ENCODE measurements around the gene ZNF619.

ZNF619 gene

DNA sequence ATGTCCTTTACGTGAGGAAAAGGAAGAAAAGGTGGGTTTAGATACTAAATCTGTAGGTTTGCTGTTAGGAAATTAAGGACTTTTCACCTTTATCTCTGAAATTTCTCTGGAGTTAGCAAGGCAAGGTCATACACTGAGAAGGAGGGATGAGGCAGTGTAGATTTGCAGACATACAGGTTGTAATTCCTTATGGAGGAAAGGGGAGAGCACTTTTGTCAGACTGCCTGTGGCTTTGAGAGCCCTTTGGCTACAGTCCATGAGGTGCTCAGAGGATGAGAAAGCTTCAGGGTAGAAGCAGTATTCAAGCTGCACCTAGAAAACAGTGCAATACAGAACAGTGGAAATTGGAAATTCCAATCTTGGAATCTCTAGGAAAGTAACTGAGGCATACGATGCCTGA is 11.5 kb upstream of the ZNF619 start:
- no peak for DNase-seq (ENCODE audit: low spot score)

DNA sequence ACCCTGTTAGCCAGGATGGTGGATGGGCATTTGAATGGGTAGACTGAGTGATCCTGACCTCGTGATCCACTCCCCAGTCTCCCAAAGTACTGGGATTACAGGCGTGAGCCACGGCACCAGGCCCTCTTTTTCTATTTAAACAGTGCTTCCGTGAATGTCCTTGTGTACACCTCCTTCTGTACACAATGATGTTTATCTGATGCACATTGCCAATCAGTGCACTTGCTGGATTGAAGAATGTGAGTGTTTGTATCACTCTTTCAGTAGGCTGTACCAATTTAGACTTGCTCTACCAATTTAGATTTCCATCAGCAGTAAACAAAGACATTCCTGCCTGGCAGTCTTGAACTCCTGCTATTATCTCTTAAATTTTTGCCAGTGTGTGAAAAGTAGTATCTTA is 8.9 kb upstream of the ZNF619 start:
- DNase-seq (ENCODE audit: low spot score), result no peak

DNA sequence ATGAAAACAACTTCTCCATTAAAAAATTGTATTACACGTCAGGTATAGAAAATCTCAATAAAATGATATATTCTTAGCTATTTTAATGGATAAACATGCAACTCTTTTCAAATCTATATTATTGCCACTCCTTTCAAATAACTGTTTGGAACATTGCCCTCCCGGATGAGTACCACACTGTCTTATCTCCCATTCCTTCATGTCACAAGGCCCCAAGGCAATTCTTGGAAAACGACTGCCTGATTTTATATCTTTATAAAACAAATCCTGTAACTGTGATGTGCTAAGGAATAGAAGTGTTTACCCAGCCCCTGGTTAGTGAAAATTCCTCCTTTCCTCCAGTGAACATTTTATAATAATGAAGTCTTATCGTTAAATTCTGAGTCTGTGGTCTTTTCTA is 6.2 kb upstream of the ZNF619 start:
- no peak for DNase-seq (ENCODE audit: low spot score)

DNA sequence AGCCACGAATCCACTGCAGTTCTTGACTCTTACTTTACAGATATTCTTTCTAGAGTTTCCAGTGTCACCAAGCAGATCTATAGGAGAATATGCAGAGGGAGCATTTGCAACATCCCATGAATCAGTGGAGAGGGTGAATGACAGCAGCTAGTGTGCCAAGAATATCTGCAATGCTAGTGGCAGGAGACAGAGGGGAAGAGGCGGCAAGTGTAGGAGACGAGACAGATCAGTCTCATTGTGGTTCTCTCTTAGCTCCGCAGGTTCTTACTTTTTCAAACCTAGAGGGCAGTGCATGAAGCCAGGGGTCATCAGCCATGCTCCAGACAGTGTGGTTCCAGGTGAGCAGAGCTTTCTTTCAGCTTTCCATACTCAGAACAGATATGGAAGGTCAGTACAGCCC is 744 bp downstream of the ZNF619 start:
- peak; percentile 24 for DNase-seq (ENCODE audit: low spot score)

DNA sequence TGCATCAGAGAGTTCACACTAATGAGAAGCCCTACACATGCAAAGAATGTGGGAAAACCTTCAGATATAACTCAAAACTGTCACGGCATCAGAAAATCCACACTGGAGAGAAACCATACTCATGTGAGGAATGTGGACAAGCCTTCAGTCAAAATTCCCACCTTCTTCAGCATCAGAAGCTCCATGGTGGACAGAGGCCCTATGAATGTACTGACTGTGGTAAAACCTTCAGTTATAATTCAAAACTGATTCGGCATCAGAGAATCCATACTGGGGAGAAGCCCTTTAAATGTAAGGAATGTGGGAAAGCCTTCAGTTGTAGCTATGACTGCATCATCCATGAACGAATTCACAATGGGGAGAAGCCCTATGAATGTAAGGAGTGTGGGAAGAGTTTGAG is 10.2 kb downstream of the ZNF619 start:
- DNase-seq (ENCODE audit: low spot score), result no peak

DNA sequence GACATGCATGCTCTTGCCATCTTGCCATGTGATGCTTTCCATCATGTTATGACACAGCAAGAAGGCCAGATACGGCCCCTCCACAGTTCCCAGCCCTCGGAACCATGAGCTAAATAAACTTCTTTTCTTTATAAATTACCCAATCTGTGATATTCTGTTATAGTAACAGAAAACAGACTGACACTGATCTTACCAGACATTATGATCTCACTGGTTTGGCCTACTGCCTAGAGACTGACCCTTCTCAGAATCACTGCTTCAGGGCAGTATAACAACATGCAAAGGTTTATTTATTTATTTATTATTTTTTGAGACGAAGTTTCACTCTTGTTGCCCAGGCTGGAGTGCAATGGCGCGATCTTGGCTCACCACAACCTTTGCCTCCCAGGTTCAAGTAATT is 14.0 kb downstream of the ZNF619 start:
- no peak for DNase-seq (ENCODE audit: low spot score)

DNA sequence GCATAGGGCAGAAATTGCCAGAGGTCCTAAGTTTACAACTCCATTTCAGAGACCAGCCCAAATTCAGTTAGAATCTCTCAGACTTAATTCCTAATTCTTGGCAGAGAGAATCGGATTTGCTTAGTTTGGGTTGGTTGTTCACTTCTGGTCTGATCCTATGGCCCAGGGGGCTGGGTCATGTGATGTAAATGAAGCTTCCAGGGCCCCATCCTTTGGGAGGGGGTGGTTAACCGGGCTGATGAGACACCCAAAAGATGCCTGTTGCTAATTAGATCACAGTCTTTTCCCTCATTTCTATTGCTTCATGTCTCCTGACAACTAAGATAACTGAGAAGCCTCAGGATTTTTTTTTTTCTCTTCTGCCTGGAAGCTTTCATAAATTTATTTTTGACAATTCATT is 17.8 kb downstream of the ZNF619 start:
- DNase-seq (ENCODE audit: low spot score), result no peak

DNA sequence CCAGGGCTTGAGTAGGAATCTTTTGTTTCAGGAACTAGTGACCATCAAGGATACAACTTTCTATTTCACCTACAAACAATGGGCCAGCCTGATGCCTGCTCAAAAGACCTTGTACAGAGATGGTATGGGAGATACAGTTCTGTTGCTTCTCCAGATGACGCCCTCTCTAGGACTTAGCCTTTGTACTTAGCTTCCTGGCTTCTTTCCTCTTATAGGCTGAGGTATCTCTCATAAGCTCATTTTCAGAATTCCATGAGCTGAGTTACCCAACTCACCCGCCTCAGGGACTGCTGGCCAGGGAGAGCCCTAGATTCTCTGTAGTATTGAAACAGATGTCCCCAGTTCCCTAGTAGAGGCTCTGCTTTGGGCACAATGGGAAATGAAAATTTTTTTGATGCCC is 20.4 kb downstream of the ZNF619 start:
- no peak for DNase-seq (ENCODE audit: low spot score)

DNA sequence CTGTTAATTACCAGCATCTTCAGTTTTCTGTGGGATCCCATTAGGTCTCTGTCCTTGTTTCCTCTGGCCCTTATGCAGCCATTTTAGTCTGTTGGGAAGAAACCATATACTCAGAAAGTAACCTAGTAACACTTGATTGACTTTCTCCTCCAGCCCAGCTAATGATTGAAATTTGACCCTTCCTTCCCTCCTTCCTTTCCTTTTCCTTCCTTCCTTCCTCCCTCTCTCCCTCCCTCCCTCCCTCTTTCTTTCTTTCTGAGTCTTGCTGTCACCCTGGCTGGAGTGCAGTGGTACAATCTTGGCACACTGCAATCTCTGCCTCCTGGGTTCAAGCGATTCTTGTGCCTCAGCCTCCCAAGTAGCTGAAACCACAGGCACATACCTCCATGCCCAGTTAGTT is 23.0 kb downstream of the ZNF619 start:
- DNase-seq (ENCODE audit: low spot score), result no peak

DNA sequence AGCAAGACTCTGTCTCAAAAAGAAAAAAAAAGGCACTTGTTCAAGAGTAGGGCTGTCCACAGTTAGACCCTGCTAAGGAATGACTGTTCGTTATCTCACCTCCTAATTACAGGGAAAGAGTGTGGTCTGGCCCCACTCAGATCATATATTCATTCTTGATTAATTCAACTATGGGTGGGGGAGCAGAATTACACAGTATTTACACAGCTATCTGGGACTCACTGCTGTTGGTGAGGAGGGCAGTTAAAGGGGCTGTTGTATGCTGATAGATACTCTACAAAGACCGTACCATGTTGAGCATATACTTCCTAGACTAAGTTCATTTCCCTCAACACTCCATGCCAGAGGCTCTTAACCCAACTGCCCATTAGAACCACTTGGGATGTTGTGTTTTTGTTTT is 25.1 kb downstream of the ZNF619 start:
- DNase-seq (ENCODE audit: low spot score), result no peak

DNA sequence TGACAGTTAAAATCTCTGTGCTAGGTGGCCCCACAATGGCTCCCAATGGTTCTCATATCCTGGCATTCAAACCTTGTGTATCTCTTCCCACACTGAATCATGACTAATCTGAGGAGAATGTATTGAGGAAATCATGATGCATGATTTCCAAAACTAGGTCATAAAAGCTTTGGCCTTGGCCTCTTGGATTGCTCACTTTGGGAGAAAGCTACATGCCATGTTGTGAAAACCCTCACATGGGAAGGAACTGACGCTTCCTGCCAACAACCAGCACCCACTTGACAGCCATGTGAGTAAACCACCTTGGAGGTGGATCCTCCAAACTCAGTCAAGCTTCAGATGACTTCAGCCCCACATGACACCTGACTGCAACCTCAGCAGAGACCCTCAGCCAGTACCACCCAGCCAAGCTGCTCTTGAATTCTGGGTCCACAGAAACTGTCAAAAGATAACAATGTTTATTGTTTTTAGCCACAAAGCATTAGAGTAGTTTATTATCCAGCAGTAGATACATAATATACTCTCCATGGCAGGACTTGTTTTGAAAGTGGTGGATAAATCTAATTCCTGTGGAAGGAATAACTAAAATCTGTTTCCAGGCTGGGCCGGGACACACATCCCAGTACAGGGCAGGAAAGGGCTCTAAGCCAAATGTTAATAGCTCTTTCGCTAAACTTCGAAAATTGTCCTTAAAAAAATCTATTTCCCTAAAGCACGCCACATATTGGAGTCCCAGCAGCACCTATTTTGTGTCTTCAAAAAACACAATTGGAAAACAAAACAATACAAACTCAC is 27.9 kb downstream of the ZNF619 start:
- peak; percentile 66 for DNase-seq (ENCODE audit: low spot score)

DNA sequence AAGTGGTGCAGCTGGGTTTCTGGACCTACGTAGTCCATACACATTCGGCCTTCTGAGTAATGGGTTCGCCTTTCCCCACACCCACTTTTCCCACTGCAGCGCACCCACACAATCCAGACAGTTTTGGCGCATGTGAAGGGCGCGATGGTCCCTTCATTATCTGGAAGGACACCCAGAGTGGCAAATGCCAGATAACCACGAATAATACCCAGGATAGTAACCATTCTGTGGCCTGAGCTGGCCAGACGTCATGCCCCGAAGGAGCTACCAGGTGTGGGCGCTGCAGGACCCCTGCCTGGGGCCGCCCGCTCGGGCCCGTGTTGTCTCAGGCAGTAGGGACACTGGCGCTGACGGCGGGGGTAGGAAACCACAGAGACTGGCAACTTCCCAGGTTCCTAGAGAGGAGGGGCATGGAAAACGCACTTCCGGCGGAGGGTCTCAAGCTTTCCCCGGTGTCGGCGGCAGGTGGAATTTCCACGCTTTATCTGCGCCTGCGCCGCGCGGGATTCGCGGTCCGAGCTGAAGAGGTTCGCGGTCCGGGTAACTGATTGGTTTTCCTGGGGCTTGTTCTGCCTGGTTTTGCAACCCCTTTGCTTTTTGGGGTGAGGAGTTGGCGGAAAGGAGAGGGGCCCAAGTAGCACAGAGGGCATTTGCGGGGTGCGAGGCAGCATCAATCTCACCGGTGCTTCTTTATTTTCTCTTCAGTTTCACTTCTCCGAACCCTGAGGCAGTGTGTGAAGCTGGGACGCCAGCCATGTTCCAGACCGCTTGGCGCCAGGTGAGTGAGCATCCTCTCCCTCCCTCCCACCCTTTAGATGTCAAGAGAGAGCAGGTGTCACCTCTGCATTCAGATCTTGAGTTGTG is 28.9 kb downstream of the ZNF619 start, which contains the start of gene ZNF620:
ZNF620 (plus strand) TSS at position 441 of the 864 bp plus-strand sequence; CDS start at position 755, 314 bp downstream.
- DNase-seq (ENCODE audit: low spot score), result no peak

DNA sequence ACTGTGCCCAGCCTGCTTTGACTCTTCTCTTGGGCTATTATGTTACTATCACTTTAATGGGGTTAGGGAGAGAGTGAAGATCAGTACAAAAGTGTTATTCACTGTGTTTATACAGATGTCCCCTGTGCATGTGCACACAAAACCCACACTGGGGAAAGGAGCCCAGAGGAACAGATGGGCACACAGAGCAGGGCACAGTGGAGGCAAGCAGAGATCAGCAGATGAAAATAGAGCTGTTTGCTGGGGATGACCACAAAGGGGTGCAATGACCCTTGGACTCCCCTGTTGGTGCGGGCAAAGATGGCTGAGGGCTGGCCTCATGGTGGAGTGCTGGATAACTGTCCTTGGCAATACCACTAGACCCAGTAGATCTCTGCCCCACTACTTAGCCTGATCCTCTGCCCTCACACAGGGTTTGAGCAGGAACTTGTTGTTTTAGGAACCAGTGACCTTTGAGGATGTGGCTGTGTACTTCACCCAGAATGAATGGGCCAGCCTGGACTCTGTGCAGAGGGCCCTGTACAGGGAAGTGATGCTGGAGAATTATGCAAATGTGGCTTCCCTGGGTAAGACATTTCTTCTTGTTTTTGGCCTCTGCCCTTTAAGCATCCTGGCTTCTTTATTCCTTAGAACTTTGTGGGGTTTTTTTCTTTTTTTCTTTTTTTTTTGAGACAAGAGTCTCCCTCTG is 34.3 kb downstream of the ZNF619 start:
- no peak for DNase-seq (ENCODE audit: low spot score)

DNA sequence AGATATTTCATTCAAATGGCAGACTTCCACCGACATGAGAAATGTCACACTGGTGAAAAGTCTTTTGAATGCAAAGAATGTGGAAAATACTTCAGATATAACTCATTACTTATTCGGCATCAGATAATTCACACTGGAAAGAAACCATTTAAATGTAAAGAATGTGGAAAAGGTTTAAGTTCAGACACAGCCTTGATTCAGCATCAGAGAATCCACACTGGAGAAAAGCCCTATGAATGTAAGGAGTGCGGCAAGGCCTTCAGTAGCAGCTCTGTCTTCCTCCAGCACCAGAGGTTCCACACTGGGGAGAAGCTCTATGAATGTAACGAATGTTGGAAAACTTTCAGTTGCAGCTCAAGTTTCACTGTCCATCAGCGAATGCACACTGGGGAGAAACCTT is 39.3 kb downstream of the ZNF619 start:
- DNase-seq (ENCODE audit: low spot score), result no peak

DNA sequence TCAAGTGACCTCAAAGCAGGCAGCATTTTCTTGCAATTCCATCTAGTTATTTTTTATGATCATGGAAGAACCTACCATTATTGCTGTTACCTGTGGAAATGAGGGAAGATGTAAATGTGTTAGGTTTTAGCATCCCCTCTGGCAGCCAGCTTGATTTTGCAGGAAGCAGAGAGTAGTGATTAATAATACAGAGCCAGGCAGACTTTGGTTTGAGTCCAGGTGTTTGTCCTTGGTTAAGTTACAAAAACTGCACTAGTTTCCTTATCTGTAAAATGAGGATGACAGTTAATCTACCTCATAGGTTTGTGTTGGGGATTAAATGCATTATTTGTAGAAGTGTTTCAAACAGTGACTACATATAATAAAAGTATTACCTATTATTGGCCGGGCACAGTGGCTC is 41.1 kb downstream of the ZNF619 start:
- DNase-seq (ENCODE audit: low spot score), result no peak

DNA sequence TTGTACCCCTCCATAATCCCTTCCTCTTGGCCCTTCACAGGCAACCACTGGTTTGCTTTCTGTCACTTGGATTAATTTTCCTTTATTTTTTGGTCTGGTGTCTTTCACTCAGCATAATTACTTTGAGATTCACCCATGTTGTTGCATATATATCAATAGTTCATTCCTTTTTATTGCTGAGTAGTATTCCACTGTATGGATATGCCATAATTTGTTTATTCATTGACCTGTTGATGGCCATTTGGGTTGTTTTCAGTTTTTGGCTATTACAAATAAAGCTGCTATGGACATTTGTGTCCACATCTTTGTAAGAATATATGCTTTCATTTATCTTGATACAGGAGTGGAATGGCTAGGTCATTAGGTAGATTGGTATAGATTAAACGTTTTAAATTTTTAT is 41.9 kb downstream of the ZNF619 start:
- DNase-seq (ENCODE audit: low spot score), result no peak

DNA sequence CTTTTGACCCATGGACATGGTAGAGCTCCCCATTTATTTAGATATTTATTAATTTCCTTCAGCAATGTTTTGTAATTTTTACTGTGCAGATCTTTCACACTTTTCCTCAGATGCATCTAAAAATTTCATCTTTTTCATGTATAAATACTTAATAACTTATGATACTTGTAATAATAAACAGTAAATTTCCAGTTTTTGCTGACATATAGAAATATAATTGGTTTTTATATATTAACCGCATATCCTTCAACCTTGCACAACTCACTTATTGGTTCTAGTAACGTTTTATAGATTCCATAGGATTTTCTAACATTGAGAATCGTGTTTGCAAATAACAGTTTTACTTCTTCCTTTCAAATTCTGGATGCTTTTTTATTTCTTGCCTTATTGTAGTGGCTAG is 44.3 kb downstream of the ZNF619 start:
- no peak for DNase-seq (ENCODE audit: low spot score)

DNA sequence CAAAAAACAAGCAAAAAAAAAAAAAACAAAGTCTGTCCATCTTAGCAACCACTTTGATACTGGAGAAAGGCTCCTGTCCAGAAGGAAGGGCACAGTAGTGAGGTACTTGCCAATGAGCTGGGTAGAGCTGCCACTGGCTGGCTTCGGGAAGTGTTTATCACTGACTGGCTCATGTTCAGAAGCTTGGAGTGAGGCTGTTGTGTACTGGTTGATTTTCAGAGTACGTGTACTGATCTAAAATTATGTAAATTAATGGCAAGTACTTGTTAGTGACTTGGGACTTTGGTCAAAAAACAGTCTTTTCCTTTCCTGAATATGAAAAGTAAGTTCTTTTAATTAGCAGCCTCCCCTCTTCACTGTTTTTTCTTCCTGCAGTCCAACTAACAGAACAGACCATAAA is 46.9 kb downstream of the ZNF619 start:
- DNase-seq (ENCODE audit: low spot score), result no peak

DNA sequence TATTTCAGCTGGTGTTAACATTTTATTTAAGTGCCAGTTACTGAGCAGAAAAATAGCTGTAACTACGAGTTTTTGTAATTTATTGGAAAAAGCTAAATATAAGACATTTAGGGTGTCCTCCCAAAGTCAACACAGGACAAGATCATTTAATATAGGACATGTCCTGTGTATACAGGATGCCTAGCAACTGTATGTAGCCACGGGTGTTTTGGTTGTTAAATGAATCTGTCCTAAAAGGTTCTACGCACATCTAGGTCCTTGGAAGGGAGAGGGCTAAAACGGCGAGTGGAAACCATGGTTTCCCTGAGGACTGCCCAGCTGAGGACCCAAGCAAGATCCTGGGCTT is 47.3 kb downstream of the ZNF619 start:
- DNase-seq (ENCODE audit: low spot score), result no peak

DNA sequence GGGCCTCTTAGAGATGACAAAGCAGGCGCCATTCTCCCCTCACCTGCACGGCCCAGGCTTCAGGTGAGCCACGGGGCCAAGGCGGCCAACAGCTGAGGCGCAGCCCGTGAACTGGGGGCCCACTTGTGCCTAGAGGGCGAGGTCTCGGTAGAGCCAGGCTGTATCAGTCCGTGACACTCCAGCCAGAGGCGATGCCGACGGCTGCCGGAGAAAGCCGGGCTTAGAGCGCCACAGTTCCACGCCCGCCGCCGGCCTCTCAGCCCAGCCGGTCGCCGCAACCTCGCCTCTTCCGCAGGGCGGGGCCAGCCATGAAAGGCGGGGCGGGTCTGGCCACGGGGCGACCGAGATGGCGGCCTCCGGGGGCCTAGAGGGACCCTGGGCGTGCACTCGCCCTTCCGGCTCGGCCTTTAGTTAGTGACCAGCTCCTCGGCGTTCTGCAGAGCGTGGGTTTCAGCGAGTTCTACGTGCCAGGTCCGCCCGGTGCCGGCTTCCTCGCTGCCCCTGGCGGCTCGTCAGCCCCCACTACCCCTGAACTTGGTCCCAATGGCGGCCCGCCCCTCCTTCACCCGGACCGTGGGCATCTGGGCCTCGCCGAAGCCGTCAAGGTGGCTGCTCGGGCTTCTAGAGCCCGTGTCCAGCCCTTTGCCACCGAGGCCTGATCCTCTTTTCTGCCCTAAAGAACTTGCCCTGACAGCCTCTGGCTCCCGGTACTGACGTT is 47.8 kb downstream of the ZNF619 start, which contains the start of gene ZNF621:
ZNF621 (plus strand) TSS at position 393 of the 718 bp plus-strand sequence. CDS start 881 bp downstream, outside the sequence.
- peak; percentile 86 for DNase-seq (ENCODE audit: low spot score)

DNA sequence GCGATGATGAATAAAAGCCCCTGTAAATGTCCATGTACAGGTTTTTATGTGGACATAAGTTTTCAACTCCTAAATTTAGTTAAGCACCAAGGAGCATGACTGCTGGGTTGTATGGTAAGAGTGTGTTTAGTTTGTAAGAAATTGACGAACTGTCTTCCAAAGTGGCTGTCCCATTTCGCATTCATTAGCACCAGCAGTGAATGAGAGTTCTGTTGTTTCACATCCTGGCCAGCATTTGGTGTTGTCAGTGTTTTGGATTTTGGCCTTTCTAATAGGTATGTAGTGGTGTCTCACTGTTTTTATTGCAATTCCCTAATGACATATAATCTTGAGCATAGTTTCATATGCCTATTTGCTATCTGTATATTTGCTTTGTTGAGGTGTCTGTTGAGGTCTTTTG is 51.5 kb downstream of the ZNF619 start:
- no peak for DNase-seq (ENCODE audit: low spot score)

DNA sequence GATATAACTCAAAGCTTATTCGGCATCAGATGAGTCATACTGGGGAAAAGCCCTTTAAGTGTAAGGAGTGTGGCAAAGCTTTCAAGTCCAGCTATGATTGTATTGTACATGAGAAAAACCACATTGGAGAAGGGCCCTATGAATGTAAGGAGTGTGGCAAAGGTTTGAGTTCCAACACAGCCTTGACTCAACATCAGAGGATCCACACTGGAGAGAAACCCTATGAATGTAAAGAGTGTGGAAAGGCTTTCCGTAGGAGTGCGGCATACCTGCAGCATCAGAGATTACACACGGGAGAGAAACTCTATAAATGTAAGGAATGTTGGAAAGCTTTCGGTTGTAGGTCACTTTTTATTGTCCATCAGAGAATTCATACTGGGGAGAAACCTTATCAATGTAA is 55.3 kb downstream of the ZNF619 start:
- no peak for DNase-seq (ENCODE audit: low spot score)

Data from COLO829 (cell line).